ENCODE data around the gene WNK1. TPM values are rescaled to one million over a fixed set of nuclear protein-coding genes. Genes with fewer than 3 reads are reported as not detected.

WNK1 gene
- total RNA-seq, 1 donor from 2014 or later = 178 TPM

- Histone ChIP-seq H3K27me3 (no peaks in the 10 kb centered on the region), H3K27ac (no peak overlapping the region), H3K4me1 (no peaks in the 10 kb centered on the region), H3K9me3 (no peaks in the 10 kb centered on the region), H3K4me3 (no peak overlapping the region), H3K36me3 (peaks cover 44 to 65% of the 10 kb centered on the region in 2 donors)
- TF ChIP-seq CTCF (IDR thresholded peaks at IDR 0.05) = no peak
- intact Hi-C loops (cut with DNase I) = no loop called here
- no peak for DNase-seq (ENCODE audit: low spot score in 2 of 2)
Observed at GRCh38 chr12:865614-866013, 113.2 kb downstream of the WNK1 start.

GRCh38 chr12:867905-868304 is 115.5 kb downstream of the WNK1 start:
- Histone ChIP-seq H3K27ac (no peak overlapping the region), H3K4me3 (no peak overlapping the region), H3K9me3 (no peaks in the 10 kb centered on the region), H3K4me1 (no peaks in the 10 kb centered on the region), H3K36me3 (peaks cover 38 to 71% of the 10 kb centered on the region in 2 donors), H3K27me3 (no peaks in the 10 kb centered on the region)
- no peak for TF ChIP-seq CTCF (IDR thresholded peaks at IDR 0.05)
- no peak for DNase-seq (ENCODE audit: low spot score in 2 of 2)
- intact Hi-C loops (cut with DNase I) = no loop called here

- H3K9me3 ChIP-seq = no peaks in the 10 kb centered on the region
Observed at GRCh38 chr12:868722-869121, 116.3 kb downstream of the WNK1 start.

GRCh38 chr12:870378-870777 is 118.0 kb downstream of the WNK1 start:
- Histone ChIP-seq H3K27ac (no peak overlapping the region), H3K36me3 (peaks cover 28 to 74% of the 10 kb centered on the region in 2 donors), H3K9me3 (no peaks in the 10 kb centered on the region), H3K4me3 (no peak overlapping the region), H3K27me3 (no peaks in the 10 kb centered on the region), H3K4me1 (no peaks in the 10 kb centered on the region)
- TF ChIP-seq CTCF (IDR thresholded peaks at IDR 0.05) = no peak
- no peak for DNase-seq (ENCODE audit: low spot score in 2 of 2)
- intact Hi-C loops (cut with DNase I) = no loop called here

More at GRCh38 chr12:868722-869121, 116.3 kb downstream of the WNK1 start:
- no peak for TF ChIP-seq CTCF (IDR thresholded peaks at IDR 0.05)
- Histone ChIP-seq H3K36me3 (peaks cover 34 to 66% of the 10 kb centered on the region in 2 donors), H3K27me3 (no peaks in the 10 kb centered on the region), H3K4me1 (no peaks in the 10 kb centered on the region), H3K4me3 (no peak overlapping the region), H3K27ac (no peak overlapping the region)
- intact Hi-C loops (cut with DNase I) = no loop called here
- DNase-seq (ENCODE audit: low spot score in 2 of 2) = no peak

- intact Hi-C loops (cut with DNase I) = no loop called here
- Histone ChIP-seq H3K4me1 (no peaks in the 10 kb centered on the region), H3K9me3 (no peaks in the 10 kb centered on the region), H3K27me3 (no peaks in the 10 kb centered on the region), H3K27ac (no peak overlapping the region), H3K36me3 (peaks cover 26 to 66% of the 10 kb centered on the region in 2 donors), H3K4me3 (no peak overlapping the region)
- no peak for TF ChIP-seq CTCF (IDR thresholded peaks at IDR 0.05)
- no peak for DNase-seq (ENCODE audit: low spot score in 2 of 2)
Observed at GRCh38 chr12:873954-874353, 121.6 kb downstream of the WNK1 start.

- no peaks in the 10 kb centered on the region for H3K9me3 ChIP-seq
- H3K27ac ChIP-seq = no peak overlapping the region
- intact Hi-C loops (cut with DNase I) = no loop called here
- no peak for DNase-seq (ENCODE audit: low spot score in 2 of 2)
- no peaks in the 10 kb centered on the region for H3K27me3 ChIP-seq
- H3K4me3 ChIP-seq = no peak overlapping the region
- no peak for TF ChIP-seq CTCF (IDR thresholded peaks at IDR 0.05)
- H3K36me3 ChIP-seq = peaks cover 66 to 77% of the 10 kb centered on the region in 2 donors
- H3K4me1 ChIP-seq = no peaks in the 10 kb centered on the region
Observed at GRCh38 chr12:879641-880040, 127.3 kb downstream of the WNK1 start.
